Measurements from ENCODE around the gene RASAL3. TPM values are rescaled to one million over a fixed set of nuclear protein-coding genes. Genes with fewer than 3 reads are reported as not detected.

Gene RASAL3
- total RNA-seq, 1 experiment from 2014 or later, result 0.57 TPM

- no TSS peak for BruUV-seq (replicated peaks)
- Histone ChIP-seq H4K20me1 (ENCODE audit: insufficient read depth) (no peaks in the 10 kb centered on the region; the same call in 1 of the 2 replicates), H3K27me3 (ENCODE audit: insufficient read depth, low read length) (no peaks in the 10 kb centered on the region), H3K9ac (ENCODE audit: low read length) (peak within 1 kb of the TSS; percentile 99), H2AFZ (ENCODE audit: low read depth, low read length, poor library complexity, severe bottlenecking) (no peak within 1 kb of the TSS), H3K36me3 (ENCODE audit: control insufficient read depth in 1 of 2, insufficient read depth in 2 of 2, low read length in 2 of 2) (peaks cover 12 to 13% of the 10 kb centered on the region in 2 experiments; a peak in 3 of 4 replicates), H3K9me3 (ENCODE audit: control insufficient read depth in 1 of 2, insufficient read depth in 1 of 2, low read depth in 1 of 2, low read length in 2 of 2) (no peaks in the 10 kb centered on the region), H3K4me3 (replicated peaks in 1 of 2; ENCODE audit: low read depth in 1 of 2, low read length in 2 of 2) (peak within 1 kb of the TSS; percentile 96 to 100), H3K27ac (ENCODE audit: low read depth, low read length) (peak within 1 kb of the TSS; percentile 89), H3K9me2 (ENCODE audit: insufficient read depth) (no peaks in the 10 kb centered on the region), H3K79me2 (ENCODE audit: insufficient read depth, low read length) (peaks cover 48% of the 10 kb centered on the region), H3K4me1 (ENCODE audit: control insufficient read depth in 1 of 2, insufficient read depth in 2 of 2, low read length in 2 of 2) (peaks cover 15 to 16% of the 10 kb centered on the region in 2 experiments; a peak in 3 of 4 replicates), H3K4me2 (ENCODE audit: low read length) (peak within 1 kb of the TSS; percentile 98)
- RAD21 ChIA-PET (ENCODE audit: low non-redundant PET in 1 of 2, low total read pairs in 2 of 2, uncharacterized antibody in 2 of 2, unreplicated experiment in 2 of 2), result interaction anchor here (0.5 to 1.5 kb wide), 7 partner anchors 16 to 536 kb away, joined by 3 to 9 read pairs (median 4); partner anchors contain the start of gene AKAP8 (in 1 of the 2)
- POLR2A ChIA-PET, result interaction anchor here (0.6 to 3.0 kb wide), 15 partner anchors 10 to 657 kb away, joined by 3 to 22 read pairs (median 4); partner anchors contain the start of genes AKAP8 and TPM4
- ATAC-seq (peak; percentile 96), DNase-seq (ENCODE audit: low read depth, low spot score) (peak; percentile 100)
- CTCF ChIA-PET, result interaction anchor here (0.7 to 5.7 kb wide), 11 partner anchors 12 to 257 kb away, joined by 3 to 68 read pairs (median 4); partner anchors contain the start of gene AKAP8
- intact Hi-C loops (cut with micrococcal nuclease), result loop anchor here (1.0 to 2.0 kb wide), 2 partner anchors 38 to 138 kb away; no protein-coding TSS in a partner anchor
- TF ChIP-seq REST (IDR thresholded peaks at IDR 0.05; ENCODE audit: low read depth), result no peak
- peak; percentile 54 for TF ChIP-seq ZBTB33 (IDR thresholded peaks at IDR 0.05; ENCODE audit: extremely low read depth, insufficient replicate concordance, low read length)
- peak; percentile 29 for TF ChIP-seq YY1 (IDR thresholded peaks at IDR 0.05; ENCODE audit: extremely low read depth, insufficient replicate concordance, low read depth, low read length)
- TF ChIP-seq CEBPB (IDR thresholded peaks at IDR 0.05; ENCODE audit: low read depth), result no peak
- TF ChIP-seq ATF3 (IDR thresholded peaks at IDR 0.05), result no peak
- TF ChIP-seq ZNF274 (IDR thresholded peaks at IDR 0.05; ENCODE audit: low read depth, low read length), result no peak
- no peak for TF ChIP-seq FOSL1 (IDR thresholded peaks at IDR 0.05; ENCODE audit: low read depth)
- peak; percentile 74; the same call in 1 of the 2 replicates for TF ChIP-seq MAX (IDR thresholded peaks at IDR 0.05)
- TF ChIP-seq POLR2A (IDR thresholded peaks at IDR 0.05; ENCODE audit: borderline replicate concordance, extremely low read depth, insufficient read depth, insufficient read length), result peak; percentile 86
- peak; percentile 71 for TF ChIP-seq RAD21 (IDR thresholded peaks at IDR 0.05; ENCODE audit: low read depth)
- TF ChIP-seq SIN3A (IDR thresholded peaks at IDR 0.05; ENCODE audit: low read depth), result no peak; the same call in 1 of the 2 replicates
- peak; percentile 31 for TF ChIP-seq TCF7L2 (IDR thresholded peaks at IDR 0.05; ENCODE audit: borderline replicate concordance, extremely low read depth, insufficient read depth, insufficient read length)
- no peak; the same call in 1 of the 2 replicates for TF ChIP-seq ELF1 (IDR thresholded peaks at IDR 0.05; ENCODE audit: borderline replicate concordance, low read depth)
- TF ChIP-seq EZH2 (IDR thresholded peaks at IDR 0.05), result no peak
- TF ChIP-seq CBX3 (IDR thresholded peaks at IDR 0.05; ENCODE audit: low read depth), result no peak
- TF ChIP-seq ZFX (IDR thresholded peaks at IDR 0.05), result peak; percentile 60; the same call in 1 of the 2 replicates
Measured at GRCh38 chr19:15418579-15419412, 45.5 kb downstream of the RASAL3 start, which contains the start of gene AKAP8L. TSS of gene AKAP8L (minus strand) at chr19:15418988. CDS start at chr19:15418923, 65 bp downstream.
